Ramos (cell line): ENCODE data around the gene PAPLN.

Experiments
- in situ Hi-C: fragments of 300-500 bp; cut with MboI; formaldehyde crosslinking; loops from one replicate; pipeline ENCODE4 v1.14.3; 2022; ENCODE audit warnings: low sequenced_read_pairs; ENCODE audit not compliant: unreplicated experiment

The PAPLN gene

DNA sequence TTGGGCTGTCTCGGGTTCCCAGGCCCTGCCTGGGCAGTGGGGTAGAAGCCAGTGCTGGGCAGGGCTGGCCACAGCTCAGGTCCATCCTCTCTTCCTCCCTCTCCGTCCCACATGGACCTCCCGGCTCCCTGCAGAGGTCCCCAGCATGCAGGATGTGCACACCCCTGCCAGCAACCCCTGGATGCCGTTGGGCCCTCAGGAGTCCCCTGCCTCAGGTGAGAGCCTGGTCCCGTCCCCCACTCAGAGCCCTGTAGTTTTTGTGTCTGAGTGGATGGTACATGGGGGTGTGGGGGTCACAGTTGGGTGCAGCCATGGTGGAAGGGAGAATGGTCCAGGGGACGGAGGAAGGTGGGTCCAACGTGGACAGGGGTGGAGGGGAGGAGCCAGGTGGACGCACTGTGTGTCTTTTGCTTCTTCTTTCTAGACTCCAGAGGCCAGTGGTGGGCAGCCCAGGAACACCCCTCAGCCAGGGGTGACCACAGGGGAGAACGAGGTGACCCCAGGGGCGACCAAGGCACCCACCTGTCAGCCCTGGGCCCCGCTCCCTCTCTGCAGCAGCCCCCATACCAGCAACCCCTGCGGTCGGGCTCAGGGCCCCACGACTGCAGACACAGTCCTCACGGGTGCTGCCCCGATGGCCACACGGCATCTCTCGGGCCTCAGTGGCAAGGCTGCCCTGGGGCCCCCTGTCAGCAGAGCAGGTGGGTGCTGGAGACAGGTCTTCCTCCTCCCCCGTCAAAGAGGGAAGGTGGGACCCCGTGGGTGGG is 21.7 kb downstream of the PAPLN start:
- in situ Hi-C loops: no loop called here

GRCh38 chr14:73259837-73260236 is 22.5 kb downstream of the PAPLN start:
- in situ Hi-C loops: no loop called here

- in situ Hi-C loops: no loop called here
Observed at GRCh38 chr14:73260574-73260973, 23.3 kb downstream of the PAPLN start.

DNA sequence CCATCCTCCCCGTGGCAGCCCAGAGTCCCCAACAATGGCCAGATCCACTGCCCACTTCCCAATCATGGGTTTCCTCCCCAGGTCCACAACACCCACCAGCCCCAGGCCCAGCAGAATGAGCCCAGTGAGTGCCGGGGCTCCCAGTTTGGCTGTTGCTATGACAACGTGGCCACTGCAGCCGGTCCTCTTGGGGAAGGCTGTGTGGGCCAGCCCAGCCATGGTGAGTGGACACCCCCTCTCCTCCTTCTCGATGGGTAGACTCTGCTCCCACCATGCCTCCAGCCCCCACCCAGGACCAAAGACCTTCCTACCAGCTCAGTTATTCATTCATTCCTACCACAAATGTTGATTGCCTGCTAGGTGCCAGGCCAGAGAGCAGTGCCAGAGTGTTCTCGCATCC is 23.8 kb downstream of the PAPLN start:
- in situ Hi-C loops: no loop called here

GRCh38 chr14:73261520-73262426 is 24.5 kb downstream of the PAPLN start:
- in situ Hi-C loops: no loop called here

- in situ Hi-C loops: no loop called here
Observed at GRCh38 chr14:73262427-73263183, 25.3 kb downstream of the PAPLN start.

DNA sequence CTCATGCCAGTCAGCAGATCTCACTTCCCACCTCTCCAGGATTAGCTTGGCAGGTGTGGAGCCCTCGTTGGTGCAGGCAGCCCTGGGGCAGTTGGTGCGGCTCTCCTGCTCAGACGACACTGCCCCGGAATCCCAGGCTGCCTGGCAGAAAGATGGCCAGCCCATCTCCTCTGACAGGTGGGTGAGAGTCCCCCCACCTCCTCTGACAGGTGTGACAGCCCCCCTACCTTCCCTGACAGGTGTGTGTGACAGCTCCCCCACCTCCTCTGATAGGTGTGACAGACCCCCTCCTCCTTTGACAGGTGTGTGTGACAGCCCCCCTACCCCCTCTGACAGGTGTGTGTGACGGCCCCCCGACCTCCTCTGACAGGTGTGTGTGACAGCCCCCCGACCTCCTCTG is 26.3 kb downstream of the PAPLN start:
- in situ Hi-C loops: no loop called here

DNA sequence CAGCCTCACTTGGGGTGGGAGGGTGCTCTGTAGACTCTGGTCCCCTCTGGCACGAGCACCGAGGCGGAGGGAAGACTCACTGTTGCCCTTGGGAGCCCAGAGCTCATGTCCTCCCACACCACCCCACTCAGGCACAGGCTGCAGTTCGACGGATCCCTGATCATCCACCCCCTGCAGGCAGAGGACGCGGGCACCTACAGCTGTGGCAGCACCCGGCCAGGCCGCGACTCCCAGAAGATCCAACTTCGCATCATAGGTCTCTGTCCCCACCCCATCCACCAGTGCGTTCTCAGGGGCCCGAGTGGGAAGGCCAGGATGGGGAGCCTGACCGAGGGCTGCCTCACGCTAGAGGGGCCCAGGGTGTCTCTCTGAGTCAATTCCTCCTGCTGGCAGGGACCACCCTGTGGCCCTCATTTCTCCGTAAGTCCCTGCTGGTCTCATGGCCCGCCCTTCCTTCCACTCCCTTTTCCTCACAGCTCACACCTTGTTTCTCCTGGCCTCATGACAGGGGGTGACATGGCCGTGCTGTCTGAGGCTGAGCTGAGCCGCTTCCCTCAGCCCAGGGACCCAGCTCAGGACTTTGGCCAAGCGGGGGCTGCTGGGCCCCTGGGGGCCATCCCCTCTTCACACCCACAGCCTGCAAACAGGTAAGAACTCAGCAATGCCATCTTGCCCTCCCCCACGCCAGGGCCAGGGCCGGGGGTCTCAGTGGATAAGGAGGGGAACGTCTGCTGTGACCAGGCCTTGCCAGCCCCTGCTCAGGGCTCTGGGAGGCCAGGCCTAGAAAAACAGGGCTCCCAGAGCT is 27.0 kb downstream of the PAPLN start:
- in situ Hi-C loops: no loop called here

DNA sequence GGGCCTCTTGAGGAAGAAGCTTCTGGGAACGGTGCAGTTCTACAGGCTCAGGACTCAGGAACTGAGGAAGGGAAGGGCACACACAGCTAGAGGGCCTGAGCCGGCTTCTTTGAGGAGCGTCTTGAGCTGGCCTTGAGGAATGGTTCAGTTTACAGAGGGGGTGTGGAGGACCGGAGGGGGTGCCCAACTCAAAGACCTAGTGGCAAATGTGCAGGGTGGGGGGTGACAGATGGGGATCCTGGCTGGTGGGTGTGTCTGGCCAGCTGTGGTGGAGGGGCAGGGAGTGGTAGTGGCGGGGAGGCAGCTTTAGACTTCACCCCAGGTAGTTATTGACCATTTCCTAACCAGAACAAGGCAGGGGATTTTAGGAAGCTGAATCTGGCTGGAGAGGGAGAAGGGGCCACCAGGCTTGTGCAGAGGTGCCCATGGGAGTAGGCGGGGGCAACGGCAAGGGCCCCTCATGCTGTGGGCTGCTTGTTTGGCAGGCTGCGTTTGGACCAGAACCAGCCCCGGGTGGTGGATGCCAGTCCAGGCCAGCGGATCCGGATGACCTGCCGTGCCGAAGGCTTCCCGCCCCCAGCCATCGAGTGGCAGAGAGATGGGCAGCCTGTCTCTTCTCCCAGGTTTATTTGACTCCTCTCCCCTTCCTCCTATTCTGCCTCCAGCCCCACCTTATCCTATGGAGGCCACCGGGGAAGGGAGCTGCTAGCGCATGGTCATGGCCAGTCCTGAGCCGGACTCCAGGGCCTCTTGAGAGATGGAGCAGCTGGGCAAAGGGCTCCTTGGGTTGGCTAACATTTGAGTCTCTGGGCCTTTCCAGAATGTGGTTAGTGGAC is 27.8 kb downstream of the PAPLN start:
- in situ Hi-C loops: no loop called here

GRCh38 chr14:73265721-73266046 is 28.4 kb downstream of the PAPLN start:
- in situ Hi-C loops: no loop called here

DNA sequence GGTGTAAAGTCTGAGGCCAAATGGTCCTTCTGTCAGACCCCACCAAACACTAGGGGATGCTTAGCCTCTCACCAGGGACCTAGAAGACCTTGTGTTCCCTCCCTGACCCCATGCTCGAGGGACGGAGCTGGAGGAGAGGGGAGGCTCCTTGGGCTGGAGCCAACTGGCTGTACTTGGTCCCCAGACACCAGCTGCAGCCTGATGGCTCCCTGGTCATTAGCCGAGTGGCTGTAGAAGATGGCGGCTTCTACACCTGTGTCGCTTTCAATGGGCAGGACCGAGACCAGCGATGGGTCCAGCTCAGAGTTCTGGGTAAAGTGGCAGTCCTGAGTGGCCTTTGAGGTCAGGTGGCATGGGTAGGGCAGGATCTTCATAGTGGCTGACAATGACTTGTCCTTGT is 29.0 kb downstream of the PAPLN start:
- in situ Hi-C loops: no loop called here

DNA sequence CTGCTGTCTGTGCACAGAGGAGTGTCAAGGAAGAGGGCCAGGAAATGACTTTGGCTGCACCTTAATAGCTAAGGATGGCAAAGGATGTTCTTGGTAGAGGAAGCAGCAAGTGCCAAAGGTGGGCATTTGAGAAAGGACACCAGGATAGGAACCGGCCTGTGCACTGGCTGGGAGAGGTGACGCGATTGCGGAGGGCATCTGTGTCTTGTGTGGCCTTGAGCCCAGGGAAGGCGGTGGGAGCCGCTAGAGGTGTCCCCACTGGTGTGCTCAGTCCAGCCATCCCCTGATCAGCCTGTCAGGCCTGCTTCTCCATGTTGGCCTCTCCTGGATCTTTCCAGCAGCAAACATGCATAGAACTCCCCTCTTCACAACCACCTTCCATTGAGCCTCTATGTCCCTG is 30.2 kb downstream of the PAPLN start:
- in situ Hi-C loops: no loop called here

GRCh38 chr14:73269729-73270531 is 32.6 kb downstream of the PAPLN start:
- in situ Hi-C loops: no loop called here

DNA sequence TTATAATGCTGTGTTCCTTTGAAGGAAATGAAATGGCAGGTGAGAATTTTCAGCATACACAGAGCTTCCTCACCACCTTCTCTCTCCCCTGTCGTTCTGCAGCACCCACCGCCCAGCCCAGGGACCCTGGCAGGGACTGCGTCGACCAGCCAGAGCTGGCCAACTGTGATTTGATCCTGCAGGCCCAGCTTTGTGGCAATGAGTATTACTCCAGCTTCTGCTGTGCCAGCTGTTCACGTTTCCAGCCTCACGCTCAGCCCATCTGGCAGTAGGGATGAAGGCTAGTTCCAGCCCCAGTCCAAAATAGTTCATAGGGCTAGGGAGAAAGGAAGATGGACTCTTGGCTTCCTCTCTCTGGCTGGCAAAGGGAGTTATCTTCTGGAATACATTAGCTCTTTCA is 35.1 kb downstream of the PAPLN start:
- in situ Hi-C loops: no loop called here

DNA sequence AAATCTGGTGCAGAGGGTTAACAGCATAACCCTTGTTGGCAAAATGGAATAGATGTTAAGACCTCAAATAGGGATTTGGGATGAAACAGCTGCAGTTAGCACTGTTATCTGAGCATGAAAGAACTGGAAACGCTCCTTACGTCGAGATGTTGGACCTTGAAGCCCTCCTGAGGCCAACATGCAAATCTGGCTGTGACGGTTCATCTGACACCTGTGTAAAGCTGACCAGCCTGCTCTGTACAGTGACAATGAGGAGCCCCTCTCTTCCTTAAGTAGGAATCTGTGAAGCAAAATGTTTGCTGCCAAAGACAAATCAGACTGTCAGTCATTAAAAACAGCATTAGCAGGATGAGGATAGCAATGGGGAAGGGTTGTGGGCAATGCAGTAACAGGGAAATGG is 36.5 kb downstream of the PAPLN start:
- in situ Hi-C loops: no loop called here

GRCh38 chr14:73276836-73277235 is 39.5 kb downstream of the PAPLN start:
- in situ Hi-C loops: no loop called here

DNA sequence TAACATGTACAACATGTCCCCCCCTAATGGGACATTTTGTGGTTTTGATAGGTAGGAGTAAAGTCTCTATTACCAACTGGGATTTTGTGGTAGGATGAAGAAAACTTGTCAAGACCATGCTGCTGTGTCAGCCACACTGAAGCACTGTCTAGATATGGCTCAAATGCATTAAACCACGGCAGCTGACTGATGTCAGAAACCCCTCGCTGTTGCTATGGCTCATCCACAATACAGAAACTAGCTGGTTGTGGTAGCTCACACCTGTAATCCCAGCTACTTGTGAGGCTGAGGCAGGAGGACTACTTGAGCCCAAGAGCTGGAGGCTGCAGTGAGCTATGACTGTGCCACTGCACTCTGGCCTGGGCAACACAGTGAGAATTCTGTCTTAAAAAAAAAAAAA is 40.1 kb downstream of the PAPLN start:
- in situ Hi-C loops: no loop called here

DNA sequence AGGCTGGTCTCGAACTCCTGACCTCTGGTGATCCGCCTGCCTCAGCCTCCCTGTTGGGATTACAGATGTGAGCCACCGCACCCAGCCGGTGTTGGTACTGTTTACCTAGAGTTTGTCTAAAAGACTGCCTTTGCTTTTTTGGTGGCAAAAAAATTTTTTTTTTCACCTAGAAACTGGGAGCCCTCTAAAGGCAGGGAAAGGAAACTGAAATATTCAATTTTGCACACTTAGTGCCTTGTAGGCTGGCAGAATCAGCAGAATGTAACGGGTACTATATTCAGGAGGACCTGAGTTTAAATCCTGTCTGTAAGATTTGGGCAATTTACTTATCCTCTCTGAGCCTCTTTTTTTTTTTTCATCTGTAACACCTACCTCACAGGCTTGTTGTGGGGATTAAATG is 43.6 kb downstream of the PAPLN start:
- in situ Hi-C loops: no loop called here
